A673 (cell line): Measurements from ENCODE around the gene ATP10B. TPM values are rescaled to one million over a fixed set of nuclear protein-coding genes. Genes with fewer than 3 reads are reported as not detected.
A peak's percentile ranks its signal among the peaks of the same experiment; 100 is the strongest.

Experiments used
- BruUV-seq: library from RNA; stranded (reverse); fragments of 400-500 nt; replicated peaks from 2 replicates; lab custom pipeline; 2021; lab: Mats Ljungman, UMichigan
- CTCF ChIA-PET: fragments of 300-600 bp; sonication (Branson Sonifier 250); formaldehyde crosslinking; loops from one replicate; lab custom pipeline; 2022; ENCODE audit warnings: antibody characterized with exemption; lab: Charles Lee
- POLR2A ChIA-PET: fragments of 300-600 bp; sonication (Branson Sonifier 250); formaldehyde crosslinking; loops from one replicate; lab custom pipeline; 2022; ENCODE audit warnings: antibody characterized with exemption; ENCODE audit not compliant: low non-redundant PET; lab: Charles Lee
- DNase-seq: peaks from one replicate; pipeline ENCODE4 v3.0.0-alpha.2; 2015; ENCODE audit warnings: low spot score
- H3K27ac ChIP-seq: fragments of 200-600 bp; sonication (generic); 2 replicates; pipeline ENCODE4 v1.5.1; 2016; ENCODE audit warnings: mixed run types, low read depth, mild to moderate bottlenecking, mixed read lengths, antibody characterized with exemption, low read length; ENCODE audit not compliant: poor library complexity, severe bottlenecking
- H3K27me3 ChIP-seq: fragments of 200-600 bp; sonication (generic); replicated peaks from 2 replicates; pipeline ENCODE4 v1.6.1; 2017; ENCODE audit warnings: mixed run types, low read depth, mild to moderate bottlenecking, mixed read lengths, antibody characterized with exemption, low read length; ENCODE audit not compliant: insufficient read depth, poor library complexity
- H3K36me3 ChIP-seq: fragments of 200-600 bp; sonication (generic); 2 replicates; pipeline ENCODE4 v1.6.1; 2016; ENCODE audit warnings: mixed run types, mild to moderate bottlenecking, mixed read lengths, antibody characterized with exemption, low read length; ENCODE audit not compliant: insufficient read depth, poor library complexity, severe bottlenecking
- H3K4me1 ChIP-seq: fragments of 200-600 bp; sonication (generic); 2 replicates; pipeline ENCODE4 v1.6.1; 2017; ENCODE audit warnings: mixed run types, mild to moderate bottlenecking, mixed read lengths, antibody characterized with exemption, low read length; ENCODE audit not compliant: insufficient read depth, poor library complexity, severe bottlenecking
- H3K4me3 ChIP-seq: fragments of 200-600 bp; sonication (generic); 2 replicates; pipeline ENCODE4 v1.5.1; 2016; ENCODE audit warnings: low read depth, mixed run types, mild to moderate bottlenecking, mixed read lengths, low read length; ENCODE audit not compliant: poor library complexity, severe bottlenecking
- H3K9me3 ChIP-seq: fragments of 200-600 bp; sonication (generic); 2 replicates; pipeline ENCODE4 v1.6.1; 2016; ENCODE audit warnings: mixed run types, low read depth, mild to moderate bottlenecking, mixed read lengths, antibody characterized with exemption, low read length; ENCODE audit not compliant: poor library complexity, severe bottlenecking
- CTCF ChIP-seq: fragments of 300-800, 200-600 bp; sonication (generic); conservative IDR thresholded peaks from 2 replicates; pipeline ENCODE4 v1.5.1; 2017; ENCODE audit warnings: low read depth, mild to moderate bottlenecking, antibody characterized with exemption, low read length, moderate library complexity, mixed read lengths
- EZH2 ChIP-seq: fragments of 200-600 bp; sonication (generic); IDR thresholded peaks from 2 replicates; pipeline ENCODE4 v1.6.1; 2017; ENCODE audit warnings: borderline replicate concordance, low read depth, mild to moderate bottlenecking, mixed read lengths, antibody characterized with exemption, low read length; ENCODE audit not compliant: poor library complexity, severe bottlenecking
- intact Hi-C: fragments of 100-400 bp; cut with micrococcal nuclease; formaldehyde crosslinking; loops from one replicate; pipeline ENCODE4 v1.10.0; 2022; ENCODE audit not compliant: unreplicated experiment
- total RNA-seq: library from RNA; stranded (reverse); gene quantifications from 2 replicates; pipeline ENCODE4 v1.2.3, GENCODE V29; 2021

ATP10B gene
- total RNA-seq, 1 experiment from 2014 or later: not detected

GRCh38 chr5:160792281-160792680, 59.7 kb downstream of the ATP10B start:
- no TSS peak for BruUV-seq
- POLR2A ChIA-PET: no interaction called here
- H3K27me3 ChIP-seq: no peaks in the 10 kb centered on the region
- no peaks in the 10 kb centered on the region for H3K4me1 ChIP-seq
- H3K36me3 ChIP-seq: no peaks in the 10 kb centered on the region
- intact Hi-C loops: no loop called here
- CTCF ChIA-PET: no interaction called here
- no peak overlapping the region for H3K27ac ChIP-seq
- H3K9me3 ChIP-seq: no peaks in the 10 kb centered on the region
- TF ChIP-seq CTCF: no peak
- H3K4me3 ChIP-seq: no peak overlapping the region
- no peak for DNase-seq

- ChIA-PET POLR2A (no interaction called here), CTCF (no interaction called here)
- no TSS peak for BruUV-seq
- Histone ChIP-seq H3K4me3 (no peak overlapping the region), H3K36me3 (no peaks in the 10 kb centered on the region), H3K27ac (no peak overlapping the region), H3K9me3 (no peaks in the 10 kb centered on the region), H3K4me1 (no peaks in the 10 kb centered on the region), H3K27me3 (no peaks in the 10 kb centered on the region)
- intact Hi-C loops: no loop called here
- DNase-seq: no peak
- no peak for TF ChIP-seq CTCF
- no peak for TF ChIP-seq EZH2
Measured at GRCh38 chr5:160789219-160789859, 62.7 kb downstream of the ATP10B start.

- peak; percentile 1 for DNase-seq
- intact Hi-C loops: no loop called here
Measured at GRCh38 chr5:160788102-160788660, 63.8 kb downstream of the ATP10B start.

More at GRCh38 chr5:160788102-160788660, 63.8 kb downstream of the ATP10B start:
- TF ChIP-seq EZH2 (no peak), CTCF (no peak)
- Histone ChIP-seq H3K27me3 (no peaks in the 10 kb centered on the region), H3K27ac (no peak overlapping the region), H3K9me3 (no peaks in the 10 kb centered on the region), H3K4me1 (no peaks in the 10 kb centered on the region), H3K4me3 (no peak overlapping the region), H3K36me3 (no peaks in the 10 kb centered on the region)
- ChIA-PET POLR2A (no interaction called here), CTCF (no interaction called here)
- no TSS peak for BruUV-seq
